Esophagus squamous epithelium (tissue), 5 donors: ENCODE measurements around the gene ANXA5. TPM values are rescaled to one million over a fixed set of nuclear protein-coding genes. Genes with fewer than 3 reads are reported as not detected.

Source experiments
- DNase-seq: peaks from one replicate; lab custom pipeline; 2025; lab: John Stamatoyannopoulos, UW
- H3K27ac ChIP-seq, 4 donors: fragments of 200-600 bp; sonication (generic); one replicate each; pipeline ENCODE4 v1.5.1; 2016 to 2019; ENCODE audit warnings: mild to moderate bottlenecking in 1 of 4
- H3K27me3 ChIP-seq, 4 donors: fragments of 200-600 bp; sonication (generic); 1 replicate in 3 of 4; 2 replicates in 1 of 4; pipeline versions ENCODE4 v1.5.1 to v1.6.0; 2017 to 2021; ENCODE audit warnings: antibody characterized with exemption in 1 of 4
- H3K36me3 ChIP-seq, 3 donors: fragments of 200-600 bp; sonication (generic); one replicate each; pipeline ENCODE4 v1.5.1; 2016 to 2019
- H3K4me1 ChIP-seq, 3 donors: fragments of 200-600 bp; sonication (generic); one replicate each; pipeline ENCODE4 v1.5.1; 2017 to 2019
- H3K4me3 ChIP-seq, 4 donors: fragments of 200-600 bp; sonication (generic); 1 replicate in 3 of 4; 2 replicates in 1 of 4; pipeline ENCODE4 v1.5.1; 2016 to 2019; ENCODE audit warnings: mild to moderate bottlenecking in 2 of 4, moderate library complexity in 1 of 4
- H3K9me3 ChIP-seq, 3 donors: fragments of 200-600 bp; sonication (generic); one replicate each; pipeline ENCODE4 v1.5.1; 2016 to 2019
- CTCF ChIP-seq, 6 experiments: fragments of 450-650 bp in 4 of 6; fragments of 200-600 bp in 2 of 6; sonication (generic) in 2 of 6; IDR thresholded peaks; one replicate each; pipeline ENCODE4 v1.5.1; 2016 to 2019; ENCODE audit warnings: antibody characterized with exemption in 6 of 6, mild to moderate bottlenecking in 4 of 6, moderate library complexity in 4 of 6
- POLR2A ChIP-seq, 4 donors: fragments of 450-650 bp; IDR thresholded peaks; one replicate each; pipeline ENCODE4 v1.6.1; 2017; ENCODE audit warnings: antibody characterized with exemption in 4 of 4, mild to moderate bottlenecking in 4 of 4, moderate library complexity in 3 of 4
- WGBS, 2 donors: methylation state at CpG; one replicate each; pipeline ENCODE4 v1.1.5; 2018; 5-methylcytosine and 5-hydroxymethylcytosine counted together
- intact Hi-C: fragments of 100-400 bp; cut with DNase I; formaldehyde crosslinking; loops from one replicate; pipeline ENCODE4 v1.15.0; 2022
- total RNA-seq, 4 donors: library from RNA; depleted of rRNA; stranded (reverse); fragments of >200 nt; gene quantifications; one replicate each; pipeline ENCODE4 v1.1.0, GENCODE V29; 2016
- donor health status: DM: yes; HTN: yes; CAD: no.

ANXA5 gene
- total RNA-seq, 4 donors from 2014 or later, result 50.4 to 153 (median 117) TPM

GRCh38 chr4:121693886-121694285, 2.9 kb downstream of the ANXA5 start:
- intact Hi-C loops, result no loop called here
- Histone ChIP-seq H3K4me3 (peak overlapping the region in 1 of 4 donors; percentile 14), H3K36me3 (peaks cover 0 to 14% (median 3%) of the 10 kb centered on the region in 3 donors), H3K27me3 (no peaks in the 10 kb centered on the region), H3K27ac (peak overlapping the region in 2 of 4 donors; percentile 17 to 96), H3K9me3 (no peaks in the 10 kb centered on the region), H3K4me1 (peaks cover 0 to 86% (median 29%) of the 10 kb centered on the region in 3 donors)
- WGBS, 2 donors, result 51 to 64% methylated on average over 3 to 4 of the region's 4 CpGs
- TF ChIP-seq POLR2A (IDR thresholded peaks at IDR 0.05) (no peak), CTCF (IDR thresholded peaks at IDR 0.05) (no peak)
- DNase-seq, result no peak

- DNase-seq, result no peak
- peaks cover 0 to 86% (median 29%) of the 10 kb centered on the region in 3 donors for H3K4me1 ChIP-seq
- H3K27ac ChIP-seq, result peak overlapping the region in 2 of 4 donors; percentile 16 to 17
- H3K4me3 ChIP-seq, result peak overlapping the region in 1 of 4 donors; percentile 14
- intact Hi-C loops, result no loop called here
- H3K27me3 ChIP-seq, result no peaks in the 10 kb centered on the region
- H3K36me3 ChIP-seq, result peaks cover 0 to 15% (median 3%) of the 10 kb centered on the region in 3 donors
- H3K9me3 ChIP-seq, result no peaks in the 10 kb centered on the region
- WGBS, 2 donors, result 65 to 72% methylated on average over 2 of the region's 2 CpGs
- TF ChIP-seq POLR2A (IDR thresholded peaks at IDR 0.05) (no peak), CTCF (IDR thresholded peaks at IDR 0.05) (no peak)
Observed at GRCh38 chr4:121693450-121693849, 3.3 kb downstream of the ANXA5 start.

- H3K4me1 ChIP-seq, result peaks cover 0 to 83% (median 26%) of the 10 kb centered on the region in 3 donors
- TF ChIP-seq CTCF (IDR thresholded peaks at IDR 0.05) (no peak), POLR2A (IDR thresholded peaks at IDR 0.05) (no peak)
Observed at GRCh38 chr4:121692261-121692660, 4.5 kb downstream of the ANXA5 start.

GRCh38 chr4:121690001-121690400, 6.8 kb downstream of the ANXA5 start:
- peaks cover 0 to 72% (median 20%) of the 10 kb centered on the region in 3 donors for H3K4me1 ChIP-seq
- TF ChIP-seq CTCF (IDR thresholded peaks at IDR 0.05) (no peak), POLR2A (IDR thresholded peaks at IDR 0.05) (no peak)

More at GRCh38 chr4:121692261-121692660, 4.5 kb downstream of the ANXA5 start:
- Histone ChIP-seq H3K9me3 (no peaks in the 10 kb centered on the region), H3K27me3 (no peaks in the 10 kb centered on the region), H3K4me3 (no peak overlapping the region), H3K27ac (peak overlapping the region in 1 of 4 donors; percentile 17), H3K36me3 (peaks cover 0 to 25% (median 3%) of the 10 kb centered on the region in 3 donors)
- DNase-seq, result no peak
- intact Hi-C loops, result no loop called here

GRCh38 chr4:121688701-121689100, 8.1 kb downstream of the ANXA5 start:
- Histone ChIP-seq H3K4me1 (peaks cover 0 to 60% (median 15%) of the 10 kb centered on the region in 3 donors), H3K36me3 (peaks cover 3 to 61% (median 11%) of the 10 kb centered on the region in 3 donors), H3K4me3 (no peak overlapping the region), H3K27me3 (no peaks in the 10 kb centered on the region), H3K9me3 (no peaks in the 10 kb centered on the region), H3K27ac (no peak overlapping the region)
- no peak for TF ChIP-seq CTCF (IDR thresholded peaks at IDR 0.05)
- TF ChIP-seq POLR2A (IDR thresholded peaks at IDR 0.05), result no peak
- no peak for DNase-seq
- 68 to 79% methylated on average over 2 of the region's 2 CpGs for WGBS, 2 donors
- intact Hi-C loops, result no loop called here

More at GRCh38 chr4:121690001-121690400, 6.8 kb downstream of the ANXA5 start:
- WGBS, 2 donors, result 61 to 74% methylated on average over 2 of the region's 2 CpGs
- no peak for DNase-seq
- H3K27ac ChIP-seq, result peak overlapping the region in 3 of 4 donors; percentile 3 to 68 (median 59)
- peaks cover 3 to 48% (median 5%) of the 10 kb centered on the region in 3 donors for H3K36me3 ChIP-seq
- intact Hi-C loops, result no loop called here
- no peaks in the 10 kb centered on the region for H3K27me3 ChIP-seq
- H3K4me3 ChIP-seq, result no peak overlapping the region
- no peaks in the 10 kb centered on the region for H3K9me3 ChIP-seq
